IMR-90 (cell line): ENCODE results near the gene DYSF.

ENCODE experiments used
- CEBPB ChIP-seq: IDR thresholded peaks from 2 replicates; pipeline ENCODE4 v1.6.1; 2012; ENCODE audit warnings: low read depth, low read length, improper control_type of control experiment
- FOS ChIP-seq: fragments of 150-350 bp; IDR thresholded peaks from 2 replicates; pipeline ENCODE4 v1.6.1; 2016; ENCODE audit warnings: low read depth, low read length
- MAZ ChIP-seq: IDR thresholded peaks from 2 replicates; pipeline ENCODE4 v1.6.1; 2012; ENCODE audit warnings: low read depth, mild to moderate bottlenecking, low read length, improper control_type of control experiment, moderate library complexity, borderline replicate concordance
- MXI1 ChIP-seq: IDR thresholded peaks from 2 replicates; pipeline ENCODE4 v1.6.1; 2012; ENCODE audit warnings: low read depth, mild to moderate bottlenecking, low read length, moderate library complexity, borderline replicate concordance
- SMC3 ChIP-seq: fragments of 150-350 bp; IDR thresholded peaks from 2 replicates; pipeline ENCODE4 v1.6.1; 2016; ENCODE audit warnings: low read depth, mild to moderate bottlenecking, antibody characterized with exemption, low read length, moderate library complexity
- TF ChIP-seq, protein P1 (sequence below): conservative IDR thresholded peaks from 2 replicates; pipeline ENCODE4 v1.5.1; 2012; ENCODE audit warnings: mild to moderate bottlenecking, low read depth, low read length, improper control_type of control experiment
- TF ChIP-seq, protein P2 (sequence below): fragments of 150-350 bp; IDR thresholded peaks from 2 replicates; pipeline ENCODE4 v1.6.1; 2016; ENCODE audit warnings: low read depth, mild to moderate bottlenecking, low read length, moderate library complexity, borderline replicate concordance

DNA sequence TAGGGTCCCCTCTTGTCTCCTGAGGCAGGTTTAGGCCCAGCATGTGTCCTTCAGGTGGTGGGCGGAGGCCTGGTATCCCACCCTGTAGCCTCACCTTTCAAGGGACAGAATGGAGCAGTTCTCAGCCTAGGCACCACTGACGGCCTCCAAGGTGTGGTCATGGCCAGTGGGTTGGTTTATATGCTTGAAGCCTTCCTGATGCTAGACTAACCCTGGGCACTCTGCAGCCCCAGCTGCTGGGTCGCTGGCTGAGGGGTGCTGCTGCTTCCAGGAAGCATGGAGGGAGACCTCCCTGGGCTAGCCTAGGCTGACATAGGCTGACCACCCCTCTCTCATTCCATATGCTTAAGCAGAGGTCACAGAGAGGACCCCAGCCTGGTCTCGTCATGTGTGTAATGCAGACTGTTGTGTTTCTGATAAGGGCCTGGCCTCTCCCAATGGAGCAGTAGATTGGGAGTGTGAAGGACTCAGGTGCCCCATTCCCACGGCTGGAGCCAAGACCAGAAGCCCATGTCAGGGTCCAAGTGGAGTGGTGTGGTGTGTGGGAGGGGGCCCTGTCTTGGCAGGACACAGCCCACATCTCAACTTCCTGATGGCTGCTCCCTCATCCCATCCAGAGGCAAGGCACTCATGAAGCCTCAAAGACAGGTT is 206.6 kb downstream of the DYSF start:
- TF ChIP-seq, protein P1, sequence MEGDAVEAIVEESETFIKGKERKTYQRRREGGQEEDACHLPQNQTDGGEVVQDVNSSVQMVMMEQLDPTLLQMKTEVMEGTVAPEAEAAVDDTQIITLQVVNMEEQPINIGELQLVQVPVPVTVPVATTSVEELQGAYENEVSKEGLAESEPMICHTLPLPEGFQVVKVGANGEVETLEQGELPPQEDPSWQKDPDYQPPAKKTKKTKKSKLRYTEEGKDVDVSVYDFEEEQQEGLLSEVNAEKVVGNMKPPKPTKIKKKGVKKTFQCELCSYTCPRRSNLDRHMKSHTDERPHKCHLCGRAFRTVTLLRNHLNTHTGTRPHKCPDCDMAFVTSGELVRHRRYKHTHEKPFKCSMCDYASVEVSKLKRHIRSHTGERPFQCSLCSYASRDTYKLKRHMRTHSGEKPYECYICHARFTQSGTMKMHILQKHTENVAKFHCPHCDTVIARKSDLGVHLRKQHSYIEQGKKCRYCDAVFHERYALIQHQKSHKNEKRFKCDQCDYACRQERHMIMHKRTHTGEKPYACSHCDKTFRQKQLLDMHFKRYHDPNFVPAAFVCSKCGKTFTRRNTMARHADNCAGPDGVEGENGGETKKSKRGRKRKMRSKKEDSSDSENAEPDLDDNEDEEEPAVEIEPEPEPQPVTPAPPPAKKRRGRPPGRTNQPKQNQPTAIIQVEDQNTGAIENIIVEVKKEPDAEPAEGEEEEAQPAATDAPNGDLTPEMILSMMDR: no peak
- TF ChIP-seq CEBPB (no peak), FOS (no peak), MXI1 (no peak), SMC3 (no peak), MAZ (no peak)
- TF ChIP-seq, protein P2, sequence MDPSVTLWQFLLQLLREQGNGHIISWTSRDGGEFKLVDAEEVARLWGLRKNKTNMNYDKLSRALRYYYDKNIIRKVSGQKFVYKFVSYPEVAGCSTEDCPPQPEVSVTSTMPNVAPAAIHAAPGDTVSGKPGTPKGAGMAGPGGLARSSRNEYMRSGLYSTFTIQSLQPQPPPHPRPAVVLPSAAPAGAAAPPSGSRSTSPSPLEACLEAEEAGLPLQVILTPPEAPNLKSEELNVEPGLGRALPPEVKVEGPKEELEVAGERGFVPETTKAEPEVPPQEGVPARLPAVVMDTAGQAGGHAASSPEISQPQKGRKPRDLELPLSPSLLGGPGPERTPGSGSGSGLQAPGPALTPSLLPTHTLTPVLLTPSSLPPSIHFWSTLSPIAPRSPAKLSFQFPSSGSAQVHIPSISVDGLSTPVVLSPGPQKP: no peak
